Measurements from ENCODE around the gene USP24. TPM values are rescaled to one million over a fixed set of nuclear protein-coding genes. Genes with fewer than 3 reads are reported as not detected.
"Not testable (repeated sequence)": the region's sequence is repeated elsewhere in the genome, so short reads cannot be mapped to it uniquely, and the experiment has no call there.

The USP24 gene
- total RNA-seq, 4 donors from 2014 or later: 20.9 to 58.6 (median 40.5) TPM

- no peak overlapping the region for H3K4me3 ChIP-seq (ENCODE audit: low read depth, poor library complexity, severe bottlenecking)
- intact Hi-C loops (cut with DNase I; ENCODE audit: low total_unique reads): no loop called here
- 84 to 85% methylated on average over 7 to 8 of the region's 8 CpGs for WGBS, 2 donors
- TF ChIP-seq, protein P1, sequence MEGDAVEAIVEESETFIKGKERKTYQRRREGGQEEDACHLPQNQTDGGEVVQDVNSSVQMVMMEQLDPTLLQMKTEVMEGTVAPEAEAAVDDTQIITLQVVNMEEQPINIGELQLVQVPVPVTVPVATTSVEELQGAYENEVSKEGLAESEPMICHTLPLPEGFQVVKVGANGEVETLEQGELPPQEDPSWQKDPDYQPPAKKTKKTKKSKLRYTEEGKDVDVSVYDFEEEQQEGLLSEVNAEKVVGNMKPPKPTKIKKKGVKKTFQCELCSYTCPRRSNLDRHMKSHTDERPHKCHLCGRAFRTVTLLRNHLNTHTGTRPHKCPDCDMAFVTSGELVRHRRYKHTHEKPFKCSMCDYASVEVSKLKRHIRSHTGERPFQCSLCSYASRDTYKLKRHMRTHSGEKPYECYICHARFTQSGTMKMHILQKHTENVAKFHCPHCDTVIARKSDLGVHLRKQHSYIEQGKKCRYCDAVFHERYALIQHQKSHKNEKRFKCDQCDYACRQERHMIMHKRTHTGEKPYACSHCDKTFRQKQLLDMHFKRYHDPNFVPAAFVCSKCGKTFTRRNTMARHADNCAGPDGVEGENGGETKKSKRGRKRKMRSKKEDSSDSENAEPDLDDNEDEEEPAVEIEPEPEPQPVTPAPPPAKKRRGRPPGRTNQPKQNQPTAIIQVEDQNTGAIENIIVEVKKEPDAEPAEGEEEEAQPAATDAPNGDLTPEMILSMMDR (IDR thresholded peaks at IDR 0.05): no peak
- TF ChIP-seq POLR2A (IDR thresholded peaks at IDR 0.05): no peak
- no peak for DNase-seq (ENCODE audit: low spot score in 2 of 2)
Measured at GRCh38 chr1:55037733-55038551, 177.2 kb downstream of the USP24 start.

DNA sequence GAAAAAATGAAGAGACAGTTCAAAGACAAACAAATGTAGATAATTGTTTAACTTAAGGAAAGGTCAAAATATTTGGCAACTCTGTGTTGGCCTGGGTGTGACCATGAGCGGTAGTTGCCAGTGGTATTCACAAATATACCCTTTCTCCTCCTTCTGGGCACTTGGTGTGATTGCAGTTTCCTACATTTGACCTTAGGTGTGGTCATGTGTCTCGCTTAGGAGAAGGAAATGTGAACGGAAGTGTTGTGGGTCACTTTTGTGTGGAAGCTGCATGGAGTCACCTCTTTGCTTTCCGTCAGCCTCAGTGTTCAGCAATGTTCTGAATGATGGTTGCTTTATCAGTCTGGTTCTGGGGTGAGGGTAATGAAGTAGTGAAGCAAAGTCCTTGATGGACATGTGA, 179.3 kb downstream of the USP24 start:
- TF ChIP-seq POLR2A (IDR thresholded peaks at IDR 0.05): no peak
- TF ChIP-seq, protein P1 (IDR thresholded peaks at IDR 0.05): no peak
- no peak overlapping the region for H3K4me3 ChIP-seq (ENCODE audit: low read depth, poor library complexity, severe bottlenecking)
- 62 to 67% methylated on average over 4 of the region's 4 CpGs for WGBS, 2 donors
- intact Hi-C loops (cut with DNase I; ENCODE audit: low total_unique reads): no loop called here
- no peak for DNase-seq (ENCODE audit: low spot score in 2 of 2)

GRCh38 chr1:55034476-55035133, 180.6 kb downstream of the USP24 start:
- no peak for DNase-seq (ENCODE audit: low spot score in 2 of 2)
- no peak overlapping the region for H3K4me3 ChIP-seq (ENCODE audit: low read depth, poor library complexity, severe bottlenecking)
- WGBS, 2 donors: 65 to 74% methylated on average over 6 of the region's 6 CpGs
- intact Hi-C loops (cut with DNase I; ENCODE audit: low total_unique reads): no loop called here
- TF ChIP-seq, protein P1 (IDR thresholded peaks at IDR 0.05): no peak
- TF ChIP-seq POLR2A (IDR thresholded peaks at IDR 0.05): no peak

- DNase-seq (ENCODE audit: low spot score in 2 of 2): no peak
- intact Hi-C loops (cut with DNase I; ENCODE audit: low total_unique reads): no loop called here
- TF ChIP-seq, protein P1 (IDR thresholded peaks at IDR 0.05): no peak
- no peak for TF ChIP-seq POLR2A (IDR thresholded peaks at IDR 0.05)
- H3K4me3 ChIP-seq (ENCODE audit: low read depth, poor library complexity, severe bottlenecking): no peak overlapping the region
- whole genome bisulfite sequencing, 2 donors: 81 to 82% methylated on average over 7 of the region's 7 CpGs
Measured at GRCh38 chr1:55033265-55033614, 181.9 kb downstream of the USP24 start.

GRCh38 chr1:55031098-55031497, 184.1 kb downstream of the USP24 start:
- H3K4me3 ChIP-seq (ENCODE audit: low read depth, poor library complexity, severe bottlenecking); intact Hi-C loops (cut with DNase I; ENCODE audit: low total_unique reads); DNase-seq (ENCODE audit: low spot score in 2 of 2): not testable (repeated sequence)
- WGBS, 2 donors: 97 to 99% methylated on average over 5 of the region's 5 CpGs

DNA sequence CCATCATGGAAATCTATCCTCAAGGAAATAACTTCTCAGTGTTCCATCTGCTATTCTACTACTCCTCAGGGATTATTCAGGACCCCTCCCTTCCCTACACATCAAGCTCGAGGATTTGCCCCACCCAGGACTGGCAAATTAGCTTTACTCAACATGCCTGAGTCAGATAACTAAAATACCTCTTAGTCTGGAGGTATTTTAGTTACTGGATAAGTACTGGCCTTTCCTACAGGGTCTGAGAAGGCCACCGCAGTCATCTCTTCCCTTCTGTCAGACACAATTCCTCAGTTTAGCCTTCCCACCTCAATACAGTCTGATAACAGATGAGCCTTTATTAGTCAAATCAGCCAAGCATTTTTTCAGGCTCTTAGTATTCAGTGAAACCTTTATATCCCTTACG, 188.5 kb downstream of the USP24 start:
- H3K4me3 ChIP-seq (ENCODE audit: low read depth, poor library complexity, severe bottlenecking); intact Hi-C loops (cut with DNase I; ENCODE audit: low total_unique reads); DNase-seq (ENCODE audit: low spot score in 2 of 2): not testable (repeated sequence)
- 70 to 76% methylated on average over 3 of the region's 3 CpGs for WGBS, 2 donors

DNA sequence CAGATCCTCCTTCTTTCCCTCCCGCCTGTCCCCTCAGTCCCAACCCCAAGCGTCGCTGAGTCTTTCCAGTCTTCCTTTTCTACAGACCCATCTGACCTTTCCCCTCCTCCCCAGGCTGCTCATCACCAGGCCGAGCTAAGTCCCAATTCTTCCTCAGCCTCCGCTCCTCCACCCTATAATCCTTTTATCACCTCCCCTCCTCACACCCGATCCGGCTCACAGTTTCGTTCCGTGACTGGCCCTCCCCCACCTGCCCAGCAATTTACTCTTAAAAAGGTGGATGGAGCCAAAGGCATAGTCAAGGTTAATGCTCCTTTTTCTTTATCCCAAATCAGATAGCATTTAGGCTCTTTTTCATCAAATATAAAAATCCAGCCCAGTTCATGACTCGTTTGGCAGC, 191.0 kb downstream of the USP24 start:
- DNase-seq (ENCODE audit: low spot score in 2 of 2); intact Hi-C loops (cut with DNase I; ENCODE audit: low total_unique reads); H3K4me3 ChIP-seq (ENCODE audit: low read depth, poor library complexity, severe bottlenecking): not testable (repeated sequence)
- WGBS, 2 donors: 78 to 84% methylated on average over 10 of the region's 10 CpGs

All from lower leg skin (tissue), 4 donors.